Umbilical cord (tissue), 2 donors: ENCODE data around the gene DNM3. TPM values are rescaled to one million over a fixed set of nuclear protein-coding genes. Genes with fewer than 3 reads are reported as not detected.

ENCODE experiments used
- DNase-seq: peaks from one replicate; pipeline ENCODE4 v3.0.0-alpha.2; 2015; ENCODE audit warnings: low spot score
- total RNA-seq: library from RNA; depleted of rRNA; stranded (reverse); fragments of >200 nt; gene quantifications from one replicate; pipeline ENCODE4 v1.2.3, GENCODE V29; 2014; ENCODE audit warnings: low replicate concordance; ENCODE audit not compliant: insufficient read depth

Gene DNM3
- total RNA-seq, 1 donor from 2014 or later, result 6.7 TPM

DNA sequence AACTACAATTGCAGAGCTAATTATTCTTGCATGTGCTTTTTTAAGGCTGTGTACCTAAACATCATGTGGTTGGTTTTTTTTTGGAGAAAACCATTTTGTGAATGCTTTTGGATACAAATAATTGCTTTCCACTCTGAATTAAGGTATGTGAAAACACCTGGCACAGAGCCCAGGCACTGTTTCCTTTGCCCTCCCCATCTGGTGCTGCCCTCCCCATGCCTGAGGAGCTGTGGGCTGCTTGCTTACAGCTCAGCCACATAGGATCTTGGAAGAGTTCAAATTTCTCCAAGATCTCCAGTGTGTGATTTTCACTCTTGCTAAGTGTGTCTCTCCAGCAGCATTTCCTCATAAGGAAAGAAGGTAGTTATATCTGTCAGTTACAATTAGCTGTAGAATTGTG is 27.8 kb downstream of the DNM3 start:
- no peak for DNase-seq

DNA sequence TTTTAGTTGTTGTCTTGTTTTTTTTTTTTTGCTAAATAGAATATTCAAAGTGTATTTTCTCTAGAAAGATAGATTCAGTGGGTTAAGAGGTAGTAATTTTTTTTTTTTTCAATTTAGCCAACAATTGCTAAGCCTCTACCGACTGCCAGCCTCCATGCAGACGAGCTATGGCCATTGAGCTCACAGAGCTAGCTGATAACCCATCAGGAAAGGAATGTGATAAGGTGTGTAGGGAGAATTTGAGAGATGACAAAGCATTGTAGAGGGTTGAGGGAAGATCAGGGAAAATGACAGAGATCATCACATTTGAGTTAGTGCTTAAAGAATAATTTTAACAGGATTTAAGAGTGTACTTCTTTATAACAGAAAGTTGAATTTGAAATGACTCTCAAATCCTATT is 30.6 kb downstream of the DNM3 start:
- DNase-seq, result no peak

DNA sequence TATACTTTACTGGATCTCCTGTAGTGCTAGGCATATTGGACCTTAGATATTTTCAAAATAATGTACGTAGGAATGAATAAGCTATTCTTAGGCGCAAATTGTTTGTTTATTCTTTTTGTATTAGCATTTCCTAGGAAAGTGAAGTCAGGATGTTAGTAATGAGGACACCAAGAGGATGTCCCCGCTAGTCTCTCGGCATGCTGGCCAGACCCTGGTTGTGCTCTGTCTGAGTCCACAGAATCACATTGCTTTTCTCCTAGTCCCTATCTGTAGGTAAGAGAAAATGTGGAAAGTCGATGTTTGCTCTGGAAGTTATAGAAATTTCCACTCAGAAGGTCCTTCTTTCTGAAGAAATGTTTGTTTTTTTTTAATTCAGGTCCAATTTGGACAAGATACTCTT is 31.1 kb downstream of the DNM3 start:
- no peak for DNase-seq

DNA sequence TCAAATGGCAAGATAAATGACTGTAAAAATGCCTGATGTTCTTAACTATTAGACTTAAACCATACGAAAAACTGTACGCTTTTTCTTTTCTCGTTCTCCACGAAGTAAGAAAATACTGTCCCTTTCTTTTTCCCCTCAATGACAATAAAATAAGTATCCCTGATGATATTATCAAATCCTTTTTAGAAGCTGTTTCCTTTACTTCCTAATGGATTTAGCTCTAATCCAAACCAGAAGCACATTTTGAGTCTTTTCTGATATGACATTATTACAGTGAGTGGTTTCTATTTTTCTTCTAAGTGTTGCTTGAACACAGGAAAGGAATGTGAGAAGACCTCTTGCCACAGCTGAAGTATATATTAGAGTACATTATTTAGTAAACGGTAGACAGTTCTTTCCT is 32.4 kb downstream of the DNM3 start:
- DNase-seq, result no peak

DNA sequence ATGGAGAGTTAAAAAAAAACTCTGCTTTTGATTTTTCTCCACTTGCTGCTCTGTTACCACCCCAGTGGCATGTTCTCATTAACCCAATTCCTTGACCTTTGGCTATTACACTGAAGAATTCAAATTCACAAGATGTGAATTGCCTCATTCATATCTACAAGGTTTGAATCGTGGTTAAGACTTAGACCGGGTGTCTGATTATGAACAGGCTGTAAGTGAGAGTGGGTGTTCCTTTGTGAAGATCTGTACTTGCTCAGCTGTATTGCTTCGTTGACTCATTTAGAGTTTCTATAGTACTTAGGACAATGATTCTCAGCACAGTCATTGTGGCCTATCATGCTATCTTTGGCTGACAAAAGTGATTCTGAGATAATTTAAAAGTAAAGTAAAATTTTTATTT is 36.4 kb downstream of the DNM3 start:
- no peak for DNase-seq

DNA sequence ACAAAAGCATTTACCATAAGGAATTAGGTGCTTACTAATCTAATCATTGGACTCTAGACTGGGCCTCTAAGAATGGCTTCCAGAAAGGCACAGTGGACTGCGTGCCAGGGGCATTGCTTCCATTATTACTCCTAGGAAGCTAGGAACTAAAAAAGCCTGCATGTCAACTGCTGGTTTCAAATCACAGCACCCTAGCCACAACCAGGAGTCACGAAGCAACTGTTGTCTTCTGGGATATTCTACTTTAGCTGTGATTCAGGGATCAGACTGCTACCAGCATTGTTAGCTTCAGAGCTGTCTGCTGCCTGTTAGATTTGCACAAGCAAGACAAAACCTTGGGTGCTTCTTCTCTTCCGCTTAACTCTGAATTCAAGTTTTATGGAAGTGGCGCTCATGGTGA is 38.3 kb downstream of the DNM3 start:
- no peak for DNase-seq

DNA sequence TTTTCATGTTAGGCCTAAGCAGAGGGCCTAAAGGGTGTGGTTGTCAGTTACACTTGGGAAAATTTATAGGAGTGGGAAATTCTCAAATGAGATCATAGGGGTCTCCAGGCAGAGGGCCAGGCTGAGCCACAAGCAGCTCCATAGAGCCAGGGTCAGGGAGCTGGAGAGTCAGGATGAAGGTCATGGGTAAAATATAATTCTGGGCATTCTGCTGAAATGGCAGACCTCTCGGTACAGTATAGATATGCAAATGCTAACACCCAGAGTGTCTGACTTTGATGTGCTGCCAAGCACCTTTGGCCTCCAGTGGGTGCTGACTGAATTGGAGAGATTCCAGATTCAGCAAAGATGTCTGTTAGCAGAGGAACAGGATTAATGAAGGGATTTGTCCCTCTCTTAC is 40.1 kb downstream of the DNM3 start:
- no peak for DNase-seq

DNA sequence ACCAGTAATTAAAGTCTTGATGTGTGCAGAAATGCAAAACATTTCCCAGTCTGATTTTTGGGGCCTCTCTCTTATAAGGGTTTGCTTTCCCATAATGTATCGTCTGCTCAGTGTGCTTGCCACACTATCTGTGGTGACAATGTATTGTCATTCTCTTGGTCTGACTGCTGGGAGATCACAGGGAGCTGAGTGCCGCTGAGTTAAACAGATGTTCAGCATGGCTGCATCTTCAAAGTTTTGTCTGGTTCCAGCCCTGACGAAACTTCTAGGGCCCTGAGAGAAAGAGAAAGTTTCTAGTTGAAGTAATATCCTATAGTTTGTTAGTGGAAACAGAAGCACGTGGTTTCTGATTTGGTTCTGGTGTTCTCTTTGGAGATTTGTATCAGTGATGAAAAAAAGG is 42.6 kb downstream of the DNM3 start:
- no peak for DNase-seq

DNA sequence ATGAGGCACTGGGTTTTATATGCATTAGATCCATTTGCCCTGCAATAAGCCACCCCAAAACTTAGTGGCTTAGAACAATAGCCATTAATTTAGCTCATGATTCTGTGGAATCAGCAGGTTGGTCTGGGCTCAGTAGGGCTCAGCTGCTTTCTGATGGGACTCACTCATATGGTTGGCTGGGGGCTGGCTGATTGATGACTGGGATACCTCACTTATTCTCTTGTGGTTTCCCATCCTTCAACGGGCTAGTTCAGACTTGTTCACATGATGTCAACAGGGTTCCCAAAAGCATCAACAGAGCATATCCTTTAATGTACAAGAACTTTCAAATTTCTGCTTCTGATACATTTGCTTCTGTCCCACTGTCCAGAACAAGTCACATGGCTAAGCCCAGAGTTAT is 43.2 kb downstream of the DNM3 start:
- no peak for DNase-seq

DNA sequence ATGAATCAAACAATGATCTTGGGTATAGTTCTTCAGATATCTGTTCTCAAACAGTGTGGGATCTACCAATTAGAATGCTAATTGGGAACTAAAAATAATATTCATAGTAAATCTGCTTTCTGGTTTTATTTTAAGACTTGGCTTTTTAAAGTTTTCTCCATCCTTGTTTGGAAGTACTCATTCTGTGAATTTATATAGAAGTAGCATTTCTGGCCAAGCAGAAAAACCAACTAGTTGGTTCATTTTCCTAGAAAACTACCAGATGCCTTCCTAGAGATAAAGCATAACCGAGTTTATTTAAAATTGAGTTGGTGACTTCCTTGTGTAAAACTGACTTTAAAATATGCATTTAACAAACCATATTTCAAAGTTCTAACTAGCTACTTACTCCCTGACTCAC is 48.8 kb downstream of the DNM3 start:
- no peak for DNase-seq

DNA sequence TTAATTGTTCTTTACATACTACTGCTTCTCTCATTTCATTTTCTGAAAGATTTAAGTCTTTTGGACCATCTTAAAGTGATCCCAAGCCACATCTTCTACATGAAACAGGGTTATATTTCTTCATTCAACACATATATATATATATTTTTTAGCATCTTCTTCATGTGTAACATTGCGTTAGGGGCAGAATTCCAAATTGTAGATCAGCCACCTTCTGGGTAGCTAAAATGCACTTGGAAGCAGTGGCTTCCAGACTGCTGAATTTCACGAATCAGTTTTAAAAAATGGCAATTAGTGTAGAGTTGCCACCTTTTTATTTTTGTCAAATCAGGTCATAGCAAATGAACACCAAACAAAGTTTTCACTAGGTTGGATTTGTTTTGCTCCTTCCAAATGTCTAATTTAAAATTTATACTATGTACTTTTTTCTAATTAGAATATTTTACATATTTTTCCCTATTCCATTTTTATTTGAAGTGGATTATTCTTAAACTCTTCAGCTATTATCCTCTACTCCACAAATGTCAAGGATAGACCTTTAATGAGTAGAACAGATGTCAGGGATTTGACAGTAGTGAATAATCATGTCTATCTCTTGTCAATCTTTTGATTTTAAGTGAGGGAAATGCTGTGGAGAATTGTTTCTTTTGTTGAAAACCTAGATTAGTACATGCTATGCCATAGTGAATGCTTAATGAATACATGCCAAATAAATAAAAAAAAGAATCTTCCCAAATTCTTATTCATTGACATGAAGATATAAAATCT is 55.8 kb downstream of the DNM3 start:
- DNase-seq, result no peak

DNA sequence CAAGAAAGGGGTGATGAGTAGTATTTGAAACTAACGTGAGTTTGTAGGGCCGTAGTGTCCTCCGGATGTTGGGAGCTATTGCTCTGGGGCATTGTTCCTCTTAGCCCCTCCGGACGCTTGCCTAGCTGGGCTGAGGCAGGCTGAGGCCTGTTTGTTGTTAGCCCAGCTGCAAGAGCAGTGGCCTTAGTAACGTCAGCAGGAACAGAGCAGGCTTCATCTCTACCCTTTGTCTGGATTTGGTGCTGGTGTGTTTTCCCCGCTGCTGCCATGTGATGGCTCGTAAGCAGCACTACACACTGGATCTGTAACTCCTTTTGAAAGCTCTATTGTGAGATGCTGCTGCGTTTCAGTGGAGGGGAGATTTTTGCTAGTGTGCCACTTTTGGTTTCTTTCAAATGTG is 57.6 kb downstream of the DNM3 start:
- DNase-seq, result no peak

DNA sequence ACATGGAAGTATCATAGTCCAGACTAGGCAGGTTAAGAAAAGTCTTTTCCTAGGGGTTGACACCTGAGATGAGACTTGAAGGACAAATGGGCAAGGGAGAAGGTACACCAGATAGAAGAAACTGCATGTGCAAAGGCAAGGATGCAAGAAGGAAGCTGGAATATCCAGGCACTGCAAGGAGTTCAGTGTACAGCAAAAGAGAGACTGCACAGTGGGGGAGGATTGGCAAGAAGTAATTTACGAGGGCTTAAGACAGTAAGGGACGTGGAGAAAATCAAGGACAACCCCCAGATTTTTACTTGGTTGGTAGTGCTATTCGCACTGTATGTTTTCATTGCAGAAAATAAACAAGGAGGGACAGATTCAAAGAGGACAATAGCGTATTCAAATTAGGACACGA is 58.5 kb downstream of the DNM3 start:
- DNase-seq, result no peak

DNA sequence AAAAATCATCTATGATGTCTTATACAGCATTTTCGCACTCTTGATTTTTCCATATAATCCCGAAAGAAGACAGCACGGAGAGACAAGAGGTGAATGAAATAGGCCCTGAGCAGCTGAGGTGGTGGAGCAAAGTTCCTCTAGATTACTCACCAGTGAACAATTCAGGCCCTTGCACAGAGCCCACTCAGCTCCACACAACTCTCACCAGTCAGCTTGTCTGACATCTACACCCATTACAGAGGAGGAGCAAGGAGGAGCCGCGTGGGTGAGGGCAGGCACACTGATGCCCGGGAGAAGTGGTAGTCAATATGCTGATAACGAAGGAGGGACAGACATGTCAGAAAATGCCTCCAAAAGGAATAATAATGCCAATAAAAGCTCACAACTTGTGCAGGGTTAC is 59.9 kb downstream of the DNM3 start:
- DNase-seq, result no peak

DNA sequence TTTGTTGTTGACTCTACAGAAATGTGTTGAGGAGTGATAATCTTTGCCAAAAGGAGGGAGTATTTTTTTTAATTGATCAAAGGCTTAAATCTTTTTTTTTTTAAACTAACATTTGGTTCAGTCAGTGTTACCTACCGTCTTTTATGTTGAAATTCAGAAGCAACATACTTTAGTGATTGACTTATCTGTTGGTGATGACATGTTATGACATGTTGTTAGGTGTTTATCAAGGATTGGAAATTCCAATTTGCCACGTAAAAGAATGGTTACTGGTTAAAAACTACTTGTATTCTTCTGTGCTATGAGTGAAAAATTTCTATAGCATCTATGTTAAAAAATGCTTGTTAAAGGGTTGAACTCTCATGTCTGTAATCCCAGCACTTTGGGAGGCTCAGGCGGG is 61.2 kb downstream of the DNM3 start:
- no peak for DNase-seq

DNA sequence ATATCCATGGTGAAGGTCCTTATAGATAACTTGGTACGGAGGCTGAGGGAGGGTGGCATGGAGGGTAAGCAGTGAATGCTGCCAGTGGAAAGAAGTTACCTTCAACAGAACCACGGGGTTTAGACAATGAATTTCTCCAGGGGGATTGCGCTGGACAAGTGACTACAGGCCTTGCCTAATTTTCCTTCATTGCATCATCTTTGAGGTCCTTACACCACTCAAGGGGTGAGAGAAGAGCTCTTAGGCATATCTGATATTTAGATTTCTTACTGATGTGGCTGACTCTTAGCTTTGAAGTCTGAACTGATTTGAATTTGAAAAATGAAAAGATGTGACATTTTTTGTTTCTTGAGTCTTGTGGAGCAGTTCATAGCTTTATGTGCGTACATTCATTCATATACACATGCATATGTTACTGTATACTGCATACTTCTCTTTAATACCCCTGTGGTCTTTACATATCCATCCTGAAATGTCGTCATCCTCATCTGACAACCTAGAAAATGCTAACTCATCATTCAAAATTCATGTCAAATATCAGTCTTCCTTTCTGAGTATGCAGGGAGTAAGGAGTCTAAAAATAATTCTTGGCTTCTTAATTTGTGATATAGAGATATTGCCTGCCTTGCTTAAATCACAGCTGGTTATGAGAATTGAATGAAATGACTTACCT is 63.6 kb downstream of the DNM3 start:
- no peak for DNase-seq

DNA sequence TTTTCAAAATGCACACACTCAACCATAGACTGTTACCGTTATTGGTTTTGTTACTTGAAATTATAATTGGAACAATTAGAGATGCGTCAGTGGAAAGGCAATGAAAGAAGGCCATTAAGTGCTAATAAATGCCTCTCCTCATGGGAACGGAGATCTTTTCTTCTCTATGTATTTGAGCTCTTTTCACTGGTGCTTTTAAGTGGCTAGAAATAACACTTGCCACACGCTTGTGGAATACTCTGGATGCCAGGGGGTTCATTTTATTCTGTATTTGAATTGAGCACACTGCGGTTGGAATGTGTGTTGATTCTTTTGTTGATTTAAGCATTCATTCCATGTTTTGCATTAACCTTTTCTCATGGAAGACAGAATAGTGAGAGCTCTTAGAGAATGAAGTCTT is 68.4 kb downstream of the DNM3 start:
- DNase-seq, result no peak

DNA sequence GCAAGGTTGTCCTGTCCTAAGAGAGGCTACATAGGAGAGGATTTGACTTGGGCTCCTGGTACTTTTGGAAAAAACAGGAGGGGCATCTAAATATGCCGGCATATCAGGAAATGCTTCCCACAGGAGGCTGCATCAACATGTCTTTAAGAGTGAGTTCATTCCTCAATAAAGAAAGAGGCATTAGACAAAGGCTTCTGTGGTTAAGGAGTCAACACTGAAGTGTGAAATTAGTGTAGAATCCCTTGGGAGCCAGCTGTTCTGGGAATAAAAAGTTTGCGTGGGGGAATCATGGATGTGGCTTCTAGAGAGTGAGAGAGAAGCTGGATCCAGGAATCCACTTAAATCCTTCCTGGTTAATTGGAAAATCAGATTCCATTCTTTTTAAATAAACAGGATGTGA is 69.5 kb downstream of the DNM3 start:
- no peak for DNase-seq

DNA sequence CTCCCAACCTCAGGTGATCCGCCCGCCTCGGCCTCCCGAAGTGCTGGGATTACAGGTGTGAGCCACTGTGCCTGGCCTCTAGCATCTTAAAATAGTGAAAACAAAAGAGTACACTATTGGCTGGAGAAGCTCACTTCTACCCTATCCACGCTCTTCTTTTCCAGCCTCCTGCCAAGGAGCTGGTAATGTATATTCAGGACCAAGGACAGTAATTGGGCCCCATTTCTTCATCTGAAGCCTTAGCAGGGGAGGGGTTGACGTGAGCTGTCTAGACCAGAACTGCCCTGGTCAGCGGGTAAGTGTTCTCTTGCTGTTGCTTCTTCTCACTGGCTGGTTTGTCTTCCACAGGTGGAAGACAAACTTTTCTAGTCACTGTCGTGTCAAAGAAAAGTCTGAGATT is 70.2 kb downstream of the DNM3 start:
- no peak for DNase-seq

DNA sequence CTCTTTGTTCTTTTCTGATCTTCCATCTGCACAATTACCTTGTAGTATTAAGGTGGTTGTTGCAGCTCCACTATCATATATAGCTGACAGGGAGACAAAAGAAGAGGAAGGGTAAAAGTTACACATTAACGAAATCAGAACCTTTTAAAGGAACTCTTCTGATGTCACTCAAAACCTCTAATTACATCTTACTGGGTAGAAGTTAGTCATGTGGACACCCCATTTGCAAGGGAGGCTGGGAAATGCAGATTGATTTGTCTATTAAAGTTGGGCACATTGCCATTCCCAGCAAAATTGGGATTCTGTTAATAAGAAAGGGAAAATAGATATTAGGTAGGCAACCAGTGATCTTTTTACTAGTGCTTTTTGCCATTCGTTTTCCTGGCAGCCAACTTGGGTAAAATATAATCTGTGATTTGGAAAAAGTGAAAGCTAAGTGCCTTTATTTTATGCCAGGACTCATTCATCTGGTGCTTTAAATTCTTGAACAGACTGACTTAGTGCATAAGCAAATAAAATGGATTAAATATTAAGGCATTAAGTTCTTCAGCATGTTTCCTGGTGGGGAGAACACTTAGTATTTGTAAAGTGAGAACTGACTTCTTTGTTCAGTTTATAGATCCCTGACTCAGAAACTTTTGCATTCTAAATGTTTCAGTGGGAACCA is 71.3 kb downstream of the DNM3 start:
- no peak for DNase-seq

DNA sequence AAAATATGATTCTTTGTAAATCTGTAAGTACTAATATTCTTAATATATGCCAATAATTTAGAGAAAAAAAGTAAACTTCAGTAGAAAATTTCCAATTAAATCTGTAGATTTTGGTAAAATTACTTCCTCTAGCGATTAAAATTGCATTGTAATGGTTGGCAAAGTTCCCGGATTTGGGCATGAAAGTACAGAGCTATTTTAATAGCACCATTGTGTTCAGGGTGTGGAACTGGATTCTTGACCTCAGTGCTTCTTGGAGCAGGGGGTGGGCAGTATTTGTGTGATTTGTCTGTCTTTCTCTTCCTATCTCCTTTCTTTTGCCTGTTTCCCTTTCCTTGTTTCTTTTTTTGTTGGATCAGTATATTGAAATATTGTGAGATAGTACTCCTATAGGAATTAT is 72.1 kb downstream of the DNM3 start:
- DNase-seq, result peak; percentile 5

DNA sequence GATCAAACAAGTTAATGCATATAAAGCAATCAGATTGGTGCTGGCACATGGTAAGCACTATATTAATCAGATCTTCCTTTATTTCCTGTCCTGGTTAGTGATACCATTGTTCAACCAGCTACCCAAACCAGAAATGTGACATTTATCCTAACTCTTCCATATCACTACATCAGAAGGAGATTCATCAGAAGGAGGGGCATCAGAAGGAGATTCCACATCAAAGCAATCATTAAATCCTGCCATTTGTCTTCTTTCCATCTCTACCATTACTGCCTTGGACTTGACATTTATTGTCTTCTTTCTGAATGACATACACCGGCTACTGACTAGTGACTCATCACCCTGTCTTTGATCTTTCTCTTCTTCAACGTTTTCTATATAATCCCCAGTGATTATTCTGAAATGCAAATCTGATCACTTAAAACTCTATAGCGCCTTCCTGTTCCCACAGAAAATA is 75.0 kb downstream of the DNM3 start:
- DNase-seq, result peak; percentile 27

DNA sequence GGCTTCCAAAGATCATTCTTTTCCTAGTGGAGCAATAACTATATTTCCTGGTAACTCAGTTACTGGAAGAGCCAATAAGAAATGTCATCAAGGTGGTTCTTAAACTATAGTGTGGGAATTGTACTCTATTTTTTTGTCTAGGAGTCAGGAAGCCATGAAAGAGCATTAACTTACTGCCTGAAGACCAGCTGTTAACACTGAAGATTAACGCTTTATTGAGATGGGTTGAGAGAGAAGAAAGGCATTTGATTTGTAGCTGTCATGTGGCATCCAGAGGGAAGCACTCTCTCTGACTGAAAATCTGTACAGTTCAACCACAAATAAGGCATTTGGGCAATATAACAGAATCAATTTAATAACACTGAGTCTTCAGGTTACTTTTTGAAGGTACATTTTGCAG is 76.0 kb downstream of the DNM3 start:
- no peak for DNase-seq
